MM.1S (cell line): ENCODE results near the gene PNPT1.

ENCODE experiments used
- CTCF ChIP-seq: fragments of 300-600 bp; sonication (generic); IDR thresholded peaks from 2 replicates; pipeline ENCODE4 v1.5.1; 2016; ENCODE audit warnings: antibody characterized with exemption, low read length, mixed read lengths
- EZH2 ChIP-seq: fragments of 300-600 bp; sonication (generic); optimal IDR thresholded peaks from 2 replicates; pipeline ENCODE3; 2017; ENCODE audit warnings: low read depth, mild to moderate bottlenecking, antibody characterized with exemption, low read length, mixed read lengths

GRCh38 chr2:55595536-55595935 lies 98.1 kb downstream of the PNPT1 start:
- TF ChIP-seq CTCF (no peak), EZH2 (no peak)
